Measurements from ENCODE around the gene PUS1. TPM values are rescaled to one million over a fixed set of nuclear protein-coding genes. Genes with fewer than 3 reads are reported as not detected.

PUS1 gene
- total and polyA plus RNA-seq, 2 of the 4 experiments (the other 2 are of a cell fraction): 14.0 to 36.7 TPM

GRCh38 chr12:131915000-131915689 is 13.9 kb upstream of the PUS1 start:
- Histone ChIP-seq H3K9me3 (ENCODE audit: control insufficient read depth, insufficient read depth, low read length) (no peaks in the 10 kb centered on the region), H3K23ac (ENCODE audit: low read depth, low read length) (no peak overlapping the region), H4K91ac (ENCODE audit: insufficient read depth, low read depth, low read length) (no peak overlapping the region), H3K4me2 (ENCODE audit: low read depth, low read length) (no peak overlapping the region), H3K18ac (ENCODE audit: low read depth, low read length) (no peak overlapping the region), H3K9ac (ENCODE audit: low read depth, low read length) (no peak overlapping the region), H3K4me1 (ENCODE audit: control insufficient read depth, insufficient read depth, low read length) (peaks cover 9% of the 10 kb centered on the region), H2AFZ (replicated peaks; ENCODE audit: low read length, poor library complexity) (no peak overlapping the region), H2AK9ac (replicated peaks; ENCODE audit: low read depth, low read length, poor library complexity) (no peak overlapping the region), H3K27me3 (ENCODE audit: control insufficient read depth, insufficient read depth, low read length) (no peaks in the 10 kb centered on the region), H3K27ac (ENCODE audit: insufficient read depth, low read length) (no peak overlapping the region), H3K4ac (ENCODE audit: low read depth, low read length) (no peak overlapping the region), H3K36me3 (ENCODE audit: control insufficient read depth, insufficient read depth, low read length) (peaks cover 72% of the 10 kb centered on the region), H4K5ac (ENCODE audit: low read depth, low read length) (no peak overlapping the region), H3K56ac (ENCODE audit: extremely low read depth, insufficient read depth, low read length) (no peak overlapping the region), H3K4me3 (ENCODE audit: insufficient read depth, low read depth, low read length) (no peak overlapping the region), H2BK5ac (ENCODE audit: low read depth, low read length, poor library complexity, severe bottlenecking) (no peak overlapping the region), H2BK15ac (ENCODE audit: low read depth, low read length) (no peak overlapping the region), H2BK120ac (ENCODE audit: low read depth, low read length) (no peak overlapping the region), H3K14ac (replicated peaks; ENCODE audit: low read depth, low read length) (no peak overlapping the region), H3K9me1 (ENCODE audit: insufficient read depth, low read length) (no peaks in the 10 kb centered on the region), H4K20me1 (ENCODE audit: insufficient read depth, low read length) (peaks cover 14% of the 10 kb centered on the region; the same call in 1 of the 2 replicates), H2AK5ac (ENCODE audit: low read depth, low read length) (no peak overlapping the region), H4K8ac (ENCODE audit: low read depth in 2 of 2, low read length in 2 of 2) (no peak overlapping the region), H2BK20ac (ENCODE audit: low read depth, low read length) (no peak overlapping the region), H3K79me1 (ENCODE audit: low read depth in 1 of 2, low read length in 2 of 2) (0 out of 4 replicates have a peak, but pooled peaks cover 0 to 10% of the 10 kb centered on the region in 2 experiments)
- no peak for TF ChIP-seq CTCF (conservative IDR thresholded peaks at IDR 0.05; ENCODE audit: low read depth, low read length)
- TF ChIP-seq MAFK (IDR thresholded peaks at IDR 0.05; ENCODE audit: low read depth, low read length): no peak
- TF ChIP-seq ELK1 (IDR thresholded peaks at IDR 0.05; ENCODE audit: borderline replicate concordance, low read depth, low read length): no peak
- no peak for TF ChIP-seq CEBPB (IDR thresholded peaks at IDR 0.05; ENCODE audit: low read depth, low read length)
- no peak for TF ChIP-seq FOS (IDR thresholded peaks at IDR 0.05; ENCODE audit: low read depth, low read length)
- TF ChIP-seq RFX5 (IDR thresholded peaks at IDR 0.05; ENCODE audit: low read depth, low read length): no peak
- TF ChIP-seq SMC3 (IDR thresholded peaks at IDR 0.05; ENCODE audit: low read depth, low read length): no peak
- TF ChIP-seq MAZ (IDR thresholded peaks at IDR 0.05; ENCODE audit: borderline replicate concordance, low read depth, low read length): no peak
- TF ChIP-seq POLR2A (IDR thresholded peaks at IDR 0.05; ENCODE audit: low read depth, low read length): no peak
- no peak for TF ChIP-seq NFE2L2 (IDR thresholded peaks at IDR 0.05; ENCODE audit: low read depth, low read length)
- TF ChIP-seq USF2 (IDR thresholded peaks at IDR 0.05; ENCODE audit: low read depth, low read length): no peak
- no peak for TF ChIP-seq CHD1 (IDR thresholded peaks at IDR 0.05; ENCODE audit: low read depth, low read length)
- no peak for TF ChIP-seq RCOR1 (IDR thresholded peaks at IDR 0.05; ENCODE audit: insufficient replicate concordance, low read length)
- in situ Hi-C loops (cut with MboI; ENCODE audit: low sequenced_read_pairs) (no loop called here), intact Hi-C loops (cut with micrococcal nuclease) (no loop called here), dilution Hi-C loops (cut with HindIII; ENCODE audit: low sequenced_read_pairs, unreplicated experiment) (no loop called here)
- ChIA-PET POLR2A (ENCODE audit: unreplicated experiment) (no interaction called here), CTCF (no interaction called here)
- no peak for DNase-seq
- BruUV-seq (replicated peaks): no TSS peak
- 93% methylated on average over 4 of the region's 20 CpGs; no CpG with 5 or more reads in 1 of the 2 experiments for WGBS, 2 experiments (ENCODE audit: extremely low coverage in 2 of 2, insufficient read length in 1 of 2)
- ATAC-seq (ENCODE audit: low read depth): no peak

Data from IMR-90 (cell line).